HK-2 (cell line): ENCODE results near the gene TNIP2.
"Not testable (repeated sequence)": the region's sequence is repeated elsewhere in the genome, so short reads cannot be mapped to it uniquely, and the experiment has no call there.

Experiments used
- DNase-seq: peaks from one replicate; pipeline ENCODE4 v3.0.0-alpha.2; 2018; ENCODE audit not compliant: unreplicated experiment

TNIP2 gene

GRCh38 chr4:2768124-2768523, 12.0 kb upstream of the TNIP2 start:
- no peak for DNase-seq

DNA sequence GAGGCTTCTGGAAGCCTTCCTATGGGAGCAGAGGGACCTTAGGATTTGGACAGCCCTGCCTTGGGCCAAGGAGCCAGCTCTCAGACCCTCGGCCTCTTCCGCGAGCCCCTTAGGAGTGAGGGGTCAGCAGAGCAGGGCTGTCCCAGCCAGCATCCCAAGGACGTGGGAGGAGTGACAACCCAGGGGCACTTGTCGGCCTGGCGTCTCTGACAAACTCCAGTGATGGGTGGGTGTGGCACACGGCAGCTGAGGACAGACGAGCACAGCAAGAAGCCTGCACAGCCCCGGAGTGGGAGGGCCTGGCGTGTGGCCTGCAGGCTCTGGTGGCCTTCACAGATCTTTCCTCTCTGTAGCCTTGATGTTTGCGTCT, 11.6 kb upstream of the TNIP2 start:
- DNase-seq = no peak

DNA sequence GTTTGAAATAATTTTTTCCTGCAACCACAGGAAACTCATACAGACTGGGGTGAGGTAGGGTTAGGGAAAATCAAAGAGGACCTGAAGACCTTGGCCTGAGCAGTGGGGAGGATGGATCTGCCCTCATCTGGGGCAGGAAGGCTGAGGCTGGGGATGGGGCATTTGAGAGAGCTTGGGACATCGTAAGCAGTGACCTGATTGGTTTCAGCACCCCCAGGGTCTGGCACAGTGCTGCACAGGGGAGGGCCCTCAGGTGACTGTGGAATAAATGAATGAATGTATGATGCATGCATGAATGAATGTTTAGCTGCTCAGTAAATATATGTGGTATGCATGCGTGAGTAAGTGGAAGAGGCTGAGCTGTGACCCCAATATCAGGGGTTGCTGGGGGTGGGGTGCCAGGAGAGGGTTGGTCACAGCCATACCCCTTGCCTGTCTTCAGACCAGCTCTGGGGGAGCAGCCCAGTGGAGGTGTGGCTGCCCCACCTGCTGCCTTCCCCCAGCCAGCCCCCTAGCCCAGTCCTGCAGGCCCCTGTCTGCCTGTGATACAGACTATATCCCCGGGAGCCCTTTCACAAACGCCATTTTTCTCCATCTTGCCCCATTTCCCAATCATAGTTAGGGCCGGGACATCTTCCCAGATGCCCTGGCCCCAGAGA, 11.0 kb upstream of the TNIP2 start:
- DNase-seq = no peak

DNA sequence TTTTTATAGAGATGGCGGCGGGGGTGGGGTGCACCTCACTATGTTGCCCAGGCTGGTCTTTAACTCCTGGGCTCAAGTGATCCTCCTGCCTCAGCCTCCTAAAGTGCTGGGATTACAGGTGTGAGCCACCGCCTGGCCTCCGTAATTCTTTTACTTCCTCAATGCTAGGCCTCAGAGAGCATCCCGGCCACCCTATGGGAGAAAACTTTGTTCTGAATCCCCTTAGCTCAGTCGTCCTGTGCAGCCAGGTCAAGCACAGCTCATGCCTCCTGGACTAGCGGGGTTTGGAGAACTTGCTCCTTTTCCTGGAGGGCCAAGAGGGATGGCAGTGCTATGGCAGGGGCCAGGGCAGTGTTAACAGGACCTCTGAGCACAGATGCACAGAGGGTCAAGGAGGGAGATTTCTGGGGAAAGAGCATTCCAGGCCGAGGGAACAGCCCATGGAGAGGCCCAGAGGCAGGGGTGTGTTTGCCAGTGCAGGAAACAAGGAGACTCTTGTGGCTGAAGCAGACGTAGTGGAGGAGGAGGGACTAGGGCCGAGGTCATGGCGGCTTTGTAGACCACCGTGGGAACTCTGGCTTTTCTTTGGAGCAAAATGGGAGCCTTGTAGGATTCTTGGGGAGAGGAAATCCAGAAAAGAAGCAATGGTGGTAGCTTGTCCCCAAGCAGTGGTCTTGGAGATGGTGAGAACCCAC, 9.8 kb upstream of the TNIP2 start:
- no peak for DNase-seq

DNA sequence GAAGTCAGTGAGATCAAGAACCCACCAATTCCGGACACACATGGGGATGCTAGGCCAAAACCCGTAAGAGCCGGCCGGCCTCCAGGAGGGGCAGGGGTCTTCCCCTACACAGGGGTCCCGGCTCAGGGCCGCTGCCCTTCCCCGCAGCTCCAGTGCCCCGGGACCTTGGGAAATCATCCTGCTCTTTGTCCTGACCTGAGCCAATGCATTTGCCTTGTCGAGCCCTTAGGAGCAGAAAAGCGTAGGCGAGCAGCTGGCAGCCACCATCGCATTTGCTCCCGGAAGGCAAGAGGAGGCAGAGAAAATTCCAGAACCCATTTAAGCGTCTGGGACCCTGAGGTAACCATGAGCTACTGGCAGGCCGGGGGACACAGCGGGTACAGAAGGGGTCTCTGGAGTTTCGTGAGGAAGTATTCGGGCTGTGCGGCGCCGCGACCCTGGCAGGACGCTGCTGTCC, 7.4 kb upstream of the TNIP2 start:
- DNase-seq = no peak

DNA sequence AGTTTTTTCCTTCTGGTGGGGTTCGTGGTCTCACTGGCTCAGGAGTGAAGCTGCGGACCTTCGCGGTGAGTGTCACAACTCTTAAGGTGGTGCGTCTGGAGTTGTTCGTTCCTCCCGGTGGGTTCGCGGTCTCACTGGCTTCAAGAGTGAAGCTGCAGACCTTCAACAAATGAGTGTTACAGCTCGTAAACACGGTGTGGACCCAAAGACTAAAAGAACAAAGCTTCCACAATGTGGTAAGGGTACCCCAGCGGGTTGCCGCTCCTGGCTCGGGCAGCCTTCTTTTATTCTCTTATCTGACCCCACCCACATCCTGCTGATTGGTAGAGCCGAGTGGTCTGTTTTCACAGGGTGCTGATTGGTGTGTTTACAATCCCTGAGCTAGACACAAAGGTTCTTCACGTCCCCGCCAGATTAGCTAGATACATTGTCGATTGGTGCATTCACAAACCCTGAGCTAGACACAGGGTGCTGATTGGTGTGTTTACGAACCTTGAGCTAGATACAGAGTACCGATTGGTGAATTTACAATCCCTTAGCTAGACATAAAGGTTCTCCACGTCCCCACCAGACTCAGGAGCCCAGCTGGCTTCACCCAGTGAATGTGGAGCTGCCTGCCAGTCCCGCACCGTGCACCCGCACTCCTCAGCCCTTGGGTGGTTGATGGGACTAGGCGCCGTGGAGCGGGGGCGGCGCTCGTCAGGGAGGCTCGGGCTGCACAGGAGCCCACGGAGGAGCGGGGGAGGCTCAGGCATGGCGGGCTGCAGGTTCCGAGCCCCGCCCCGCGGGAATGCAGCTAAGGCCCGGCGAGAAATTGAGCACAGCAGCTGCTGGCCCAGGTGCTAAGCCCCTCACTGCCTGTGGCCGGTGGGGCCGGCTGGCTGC, 6.6 kb upstream of the TNIP2 start:
- DNase-seq = not testable (repeated sequence)

GRCh38 chr4:2762048-2762447, 5.9 kb upstream of the TNIP2 start:
- DNase-seq = no peak

DNA sequence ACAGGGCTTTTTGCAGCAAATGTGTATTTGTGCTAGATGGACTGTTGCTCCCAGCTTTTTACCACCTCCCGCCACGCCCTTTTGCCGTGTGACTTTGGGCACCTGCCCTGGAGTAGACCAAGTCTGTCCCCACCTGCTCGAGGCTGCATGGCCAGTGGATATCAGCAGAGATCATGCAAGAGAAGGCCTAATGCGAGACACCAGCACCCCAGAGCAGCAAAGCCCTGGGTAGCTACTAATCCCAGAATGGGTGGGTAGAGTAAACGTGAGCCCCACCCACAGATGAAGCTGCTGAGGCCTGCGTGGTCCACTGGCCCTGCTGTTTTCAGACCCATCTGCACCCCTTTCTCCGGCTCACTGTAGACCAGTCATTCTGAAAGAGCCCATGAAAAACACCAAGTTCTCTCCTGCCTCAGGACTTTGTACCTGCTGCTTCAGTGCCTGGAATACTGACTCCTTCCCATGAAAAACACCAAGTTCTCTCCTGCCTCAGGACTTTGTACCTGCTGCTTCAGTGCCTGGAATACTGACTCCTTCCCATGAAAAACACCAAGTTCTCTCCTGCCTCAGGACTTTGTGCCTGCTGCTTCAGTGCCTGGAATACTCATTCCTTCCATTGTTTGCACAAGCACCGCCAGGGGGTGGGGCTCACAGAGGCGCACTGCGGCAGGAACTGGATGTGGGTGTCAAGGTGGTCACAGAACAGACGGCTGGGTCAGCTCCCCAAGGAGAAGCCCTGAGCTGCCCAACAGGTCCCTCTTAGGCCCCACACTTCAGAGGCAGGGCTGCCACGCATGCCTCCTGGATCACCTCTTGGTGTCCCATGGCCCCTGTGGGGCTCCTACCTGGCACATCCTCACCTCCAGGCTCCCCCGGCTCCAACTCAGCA, 5.1 kb upstream of the TNIP2 start:
- no peak for DNase-seq

GRCh38 chr4:2757426-2757825, 1.3 kb upstream of the TNIP2 start:
- no peak for DNase-seq

GRCh38 chr4:2756691-2757350, 685 bp upstream of the TNIP2 start:
- DNase-seq = no peak

GRCh38 chr4:2754848-2755819, 1.0 kb downstream of the TNIP2 start:
- no peak for DNase-seq

DNA sequence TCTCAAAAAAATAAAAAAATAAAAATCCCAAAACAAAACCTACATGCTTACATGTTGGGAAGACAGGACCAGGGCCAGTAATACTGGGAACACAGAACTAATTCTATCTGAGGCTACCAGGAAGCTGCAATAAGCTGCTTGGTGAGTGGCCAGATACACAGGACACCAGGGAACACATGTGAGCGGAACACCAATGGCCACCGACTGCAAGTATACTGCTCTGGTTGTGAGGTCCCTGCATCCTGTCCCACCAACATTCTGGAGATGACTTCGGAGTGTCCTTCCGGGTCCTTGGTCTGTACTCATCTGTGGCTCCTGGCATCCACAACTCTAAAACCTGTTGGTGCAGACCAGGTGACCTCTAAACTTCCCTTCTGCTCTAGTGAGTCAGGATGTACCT, 2.7 kb downstream of the TNIP2 start:
- no peak for DNase-seq

DNA sequence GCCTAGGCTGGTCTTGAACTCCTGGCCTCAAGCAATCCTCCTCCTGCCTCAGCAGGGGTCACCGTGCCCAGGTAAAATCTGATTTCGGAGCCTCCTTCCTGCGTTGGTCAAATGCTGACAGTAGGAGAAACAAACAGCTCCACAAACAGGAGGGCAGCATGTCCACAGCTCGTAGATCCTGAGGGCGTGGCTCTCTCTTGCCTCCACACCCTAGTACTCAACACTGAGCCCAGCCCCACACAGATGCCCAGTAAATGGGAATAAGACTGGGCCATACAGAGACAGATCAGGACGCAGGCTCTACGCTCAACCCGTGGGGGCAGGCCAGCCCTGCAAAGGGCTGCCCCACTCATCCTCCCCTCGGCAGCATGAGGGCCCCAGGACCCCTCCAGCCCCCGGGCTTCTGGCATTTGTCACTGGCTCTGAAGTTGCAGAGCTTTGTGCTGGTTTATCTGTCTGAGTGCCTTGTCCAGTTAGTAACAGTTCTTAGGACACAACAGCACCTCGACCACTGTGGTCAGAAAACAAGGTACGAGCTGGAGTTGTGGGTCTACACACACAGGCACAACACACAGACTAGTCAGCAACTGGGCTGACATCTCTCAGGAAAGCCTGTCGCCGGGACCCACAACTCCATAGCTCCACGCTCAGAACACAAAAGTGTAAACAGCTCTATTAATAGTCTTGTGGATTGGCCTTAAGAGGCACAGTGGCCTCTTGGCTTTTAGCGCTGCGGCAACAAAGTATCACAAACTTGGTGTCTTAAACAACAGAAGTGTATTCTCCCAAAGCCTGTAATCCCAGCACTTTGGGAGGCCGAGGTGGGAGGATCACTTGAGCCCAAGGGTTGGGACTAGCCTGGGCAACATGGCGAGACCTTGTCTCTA, 5.2 kb downstream of the TNIP2 start:
- DNase-seq = no peak

DNA sequence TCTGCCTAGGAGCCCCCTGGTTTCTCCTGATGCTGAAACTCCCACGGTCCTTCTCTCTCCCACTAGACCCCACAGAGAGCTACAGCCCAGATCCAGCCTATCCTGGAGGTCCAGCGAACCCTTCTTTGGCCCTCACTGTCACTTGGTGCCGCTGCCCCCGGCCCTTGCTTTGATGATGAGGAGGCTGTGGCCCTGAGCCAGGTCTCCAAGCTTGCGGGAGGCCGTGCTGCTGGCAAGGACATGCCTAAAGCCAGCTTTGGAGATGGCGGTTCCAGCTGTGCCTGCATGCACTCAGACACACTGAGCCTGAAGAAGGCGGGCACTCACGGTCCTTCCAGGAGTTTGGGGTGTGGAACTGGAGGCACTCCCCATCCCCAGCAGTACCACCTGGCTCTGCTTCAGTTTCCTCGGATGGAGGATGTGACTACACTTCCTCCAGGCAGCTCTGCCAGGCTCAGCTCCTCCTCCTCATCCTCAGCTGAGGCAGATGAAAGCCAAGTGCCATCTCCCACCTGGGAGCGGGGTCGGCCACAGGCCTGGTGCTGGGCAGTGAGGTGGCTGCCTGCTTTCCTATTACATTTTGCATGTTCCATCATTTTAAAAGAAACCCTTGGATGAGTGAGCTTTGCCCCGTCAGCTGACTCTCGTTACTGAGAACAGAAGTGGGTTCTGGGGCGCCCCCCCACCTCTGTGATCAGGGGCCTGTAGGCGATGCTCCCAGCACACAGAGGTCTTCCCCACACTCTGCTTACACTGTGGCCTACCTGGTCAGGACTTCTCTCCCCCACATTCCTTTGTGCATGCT, 9.0 kb downstream of the TNIP2 start:
- DNase-seq = no peak

DNA sequence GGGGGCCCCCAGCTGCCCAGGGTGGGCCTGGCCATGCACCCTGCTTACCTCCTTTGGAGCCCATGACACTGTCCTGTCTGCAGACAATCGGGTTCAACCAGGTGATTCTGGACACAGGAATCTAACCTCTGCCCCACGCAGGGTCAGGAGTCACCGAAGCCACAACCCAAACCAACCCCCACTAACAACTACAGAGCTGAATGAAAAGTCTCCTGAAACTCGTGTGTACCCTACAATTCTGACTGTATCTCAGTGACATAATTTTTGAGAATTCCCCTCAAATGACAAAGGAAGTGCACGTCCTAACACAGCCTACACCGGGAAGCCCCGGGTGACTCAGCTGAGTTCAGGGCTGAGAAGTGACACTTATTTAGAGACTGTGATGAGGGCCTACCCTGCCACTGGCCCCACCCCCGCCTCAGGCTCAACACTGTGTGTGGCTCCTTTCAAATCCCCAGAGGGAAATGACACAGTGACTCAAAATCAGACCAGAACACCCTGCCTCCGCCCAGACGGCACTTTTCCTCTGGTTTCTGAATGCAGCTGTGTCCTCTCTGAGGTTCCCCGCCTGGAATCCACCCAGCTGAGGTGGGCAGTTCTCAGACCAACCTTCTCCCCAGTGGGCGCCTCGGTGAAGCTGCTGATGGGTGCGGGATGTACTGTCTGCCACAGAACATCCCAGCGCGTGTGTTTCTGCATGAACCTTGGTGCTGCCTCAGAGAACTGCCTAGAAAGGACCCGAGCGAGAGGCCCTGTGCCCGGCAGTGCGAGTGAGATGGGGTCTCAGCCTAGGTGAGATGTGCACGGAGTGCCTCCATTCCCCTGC, 9.9 kb downstream of the TNIP2 start:
- peak; percentile 87 for DNase-seq

DNA sequence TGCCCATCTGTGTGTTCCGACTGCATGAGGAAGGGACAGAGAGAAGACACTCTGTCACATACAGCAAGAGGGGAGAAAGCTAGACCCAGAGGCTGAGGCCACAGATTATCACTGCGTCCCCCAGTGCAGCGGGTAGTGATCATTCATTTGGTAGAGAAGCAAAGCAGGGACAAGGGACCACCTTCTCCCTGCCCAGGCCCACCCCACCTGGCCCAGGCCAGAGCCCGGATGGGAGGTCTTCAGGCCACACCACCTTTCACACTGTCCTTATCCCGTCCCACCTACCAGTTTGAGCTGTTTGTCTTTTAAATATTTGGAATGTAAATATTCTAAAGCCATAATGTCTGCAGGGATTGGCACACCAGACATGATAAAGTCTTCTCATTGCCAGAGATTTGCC, 10.6 kb downstream of the TNIP2 start:
- no peak for DNase-seq

DNA sequence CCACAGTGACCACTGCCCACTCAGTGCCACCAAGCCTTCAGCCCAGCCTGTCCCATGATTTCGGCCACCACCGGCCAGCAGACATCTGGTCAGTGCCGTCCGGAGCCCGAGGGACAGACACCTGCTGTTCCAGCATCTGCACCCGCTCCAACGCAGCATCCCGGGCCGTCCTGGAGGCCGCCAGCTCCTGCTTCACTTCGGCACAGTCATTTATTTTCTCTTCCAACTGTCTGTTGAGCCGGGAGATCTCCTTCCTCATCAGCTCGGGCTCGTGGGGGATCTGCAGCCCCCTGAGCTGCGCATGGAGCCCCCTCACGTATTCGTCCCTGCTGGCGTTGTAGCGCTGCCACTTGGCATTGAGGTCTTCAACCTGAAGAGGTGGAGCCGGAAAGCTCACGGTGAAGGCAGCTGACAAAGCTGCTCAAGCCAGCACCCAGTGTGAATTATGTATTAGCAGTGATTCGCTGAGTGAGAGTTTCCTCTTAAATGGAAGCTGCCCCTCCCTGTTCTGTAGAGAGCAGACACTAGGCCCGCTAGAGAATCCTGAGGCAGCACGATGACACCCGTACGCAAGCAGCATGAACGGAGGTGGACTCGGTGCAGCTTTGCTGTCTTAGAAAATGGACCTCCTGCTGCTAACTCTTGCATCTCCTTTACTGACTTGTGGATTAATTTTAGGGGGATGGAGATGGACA, 11.4 kb downstream of the TNIP2 start:
- no peak for DNase-seq
